AG04450 (cell line): ENCODE measurements around the gene LCAT. TPM values are rescaled to one million over a fixed set of nuclear protein-coding genes. Genes with fewer than 3 reads are reported as not detected.

Experiments
- CTCF ChIA-PET: fragments of 300-600, 350-600 bp; formaldehyde crosslinking; extraction: SDS; loops from one replicate; lab custom pipeline; 2022; ENCODE audit warnings: antibody characterized with exemption, inconsistent platforms; lab: Charles Lee
- POLR2A ChIA-PET: fragments of 350-600 bp; formaldehyde crosslinking; extraction: SDS; loops from one replicate; lab custom pipeline; 2021; ENCODE audit warnings: antibody characterized with exemption, inconsistent platforms; lab: Yijun Ruan, JAX
- DNase-seq: peaks from one replicate; pipeline ENCODE4 v3.0.0-alpha.2; 2011; ENCODE audit warnings: low read depth, low spot score
- H3K27ac ChIP-seq: one replicate; pipeline ENCODE4 v1.5.1; 2012; ENCODE audit warnings: low read depth, low read length, control low read depth
- H3K27me3 ChIP-seq: one replicate; pipeline ENCODE4 v1.6.0; 2012; ENCODE audit warnings: low read length; ENCODE audit not compliant: control insufficient read depth, insufficient read depth
- H3K4me3 ChIP-seq: 2 replicates; pipeline ENCODE4 v1.5.1; 2011; ENCODE audit warnings: mild to moderate bottlenecking, low read depth, low read length, control low read depth
- H3K9me3 ChIP-seq: 2 replicates; pipeline ENCODE4 v1.5.1; 2012; ENCODE audit warnings: low read length; ENCODE audit not compliant: control insufficient read depth, insufficient read depth
- polyA plus RNA-seq: library from polyadenylated mRNA; depleted of rRNA; stranded (reverse); fragments of >200 nt; gene quantifications from 2 replicates; pipeline ENCODE4 v1.2.3, GENCODE V29; 2011
- TF ChIP-seq, protein P1 (sequence below): IDR thresholded peaks from 2 replicates; pipeline ENCODE4 v1.5.1; 2011; ENCODE audit warnings: low read depth, low read length, control low read depth, inconsistent platforms

The LCAT gene
- polyA plus RNA-seq, 1 experiment: 5.2 TPM

DNA sequence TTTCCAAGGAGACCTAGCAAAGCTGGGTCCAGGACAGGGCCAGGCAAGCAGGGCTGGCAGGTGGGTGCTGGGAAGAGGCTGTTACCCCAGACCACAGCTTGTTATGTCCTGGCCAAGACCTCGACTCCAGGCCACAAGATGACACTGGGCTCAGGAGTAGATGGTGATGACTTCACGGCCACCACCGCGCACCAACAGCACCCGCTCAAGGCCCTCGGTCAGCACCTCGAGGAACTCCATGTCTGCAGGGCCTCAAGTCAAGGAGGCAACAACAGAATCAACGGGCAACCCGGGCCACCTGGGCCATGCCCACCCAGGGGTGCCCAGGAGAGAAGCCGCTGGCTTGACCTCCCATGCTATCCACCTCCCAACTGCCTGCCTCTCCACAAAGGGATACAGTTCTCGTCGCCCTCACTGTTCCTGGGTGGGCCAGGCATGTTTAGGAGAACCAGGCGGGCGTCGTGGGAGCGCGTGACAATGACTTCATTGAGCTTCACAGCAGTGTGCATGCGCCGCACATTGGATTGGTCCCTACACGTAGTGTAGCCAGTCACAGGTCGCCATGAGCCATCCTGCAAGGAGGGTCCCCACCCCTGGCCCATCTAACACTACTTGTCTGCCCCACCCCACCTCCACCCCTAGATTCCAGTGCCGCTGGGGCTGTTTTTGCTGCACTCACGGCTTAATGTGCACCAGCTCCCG lies 921 bp upstream of the LCAT start:
- ChIA-PET CTCF (interaction anchor here (0.6 kb wide), 1 partner anchor 297 kb away, joined by 3 read pairs; no protein-coding TSS in a partner anchor), POLR2A (no interaction called here)
- no peak for DNase-seq

DNA sequence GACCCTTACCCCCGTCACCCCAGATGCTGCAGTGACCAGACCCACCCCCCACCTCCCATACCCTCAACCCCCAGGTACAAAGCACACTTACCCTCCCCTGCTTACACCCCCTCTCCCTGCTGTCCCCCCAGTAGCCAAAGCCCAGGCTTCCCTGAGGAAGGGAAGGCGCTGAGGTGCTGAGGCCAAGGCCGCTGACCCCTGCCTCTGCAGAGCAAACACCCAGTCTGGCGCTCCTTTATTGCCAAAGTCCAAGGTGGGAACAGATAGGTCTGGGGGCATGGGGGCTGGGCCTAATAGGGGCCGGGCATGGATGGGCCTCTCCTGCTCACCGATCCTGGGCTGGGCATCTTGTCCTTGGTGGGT lies 683 bp downstream of the LCAT start:
- Histone ChIP-seq H3K9me3 (no peaks in the 10 kb centered on the region; the same call in 1 of the 2 replicates), H3K27me3 (no peaks in the 10 kb centered on the region), H3K4me3 (no peak overlapping the region), H3K27ac (no peak overlapping the region)
- ChIA-PET POLR2A (no interaction called here), CTCF (interaction anchor here (0.6 to 1.4 kb wide), 3 partner anchors 49 to 369 kb away, joined by 3 to 11 read pairs (median 3); partner anchors contain the start of gene NRN1L)
- no peak for DNase-seq
- TF ChIP-seq, protein P1, sequence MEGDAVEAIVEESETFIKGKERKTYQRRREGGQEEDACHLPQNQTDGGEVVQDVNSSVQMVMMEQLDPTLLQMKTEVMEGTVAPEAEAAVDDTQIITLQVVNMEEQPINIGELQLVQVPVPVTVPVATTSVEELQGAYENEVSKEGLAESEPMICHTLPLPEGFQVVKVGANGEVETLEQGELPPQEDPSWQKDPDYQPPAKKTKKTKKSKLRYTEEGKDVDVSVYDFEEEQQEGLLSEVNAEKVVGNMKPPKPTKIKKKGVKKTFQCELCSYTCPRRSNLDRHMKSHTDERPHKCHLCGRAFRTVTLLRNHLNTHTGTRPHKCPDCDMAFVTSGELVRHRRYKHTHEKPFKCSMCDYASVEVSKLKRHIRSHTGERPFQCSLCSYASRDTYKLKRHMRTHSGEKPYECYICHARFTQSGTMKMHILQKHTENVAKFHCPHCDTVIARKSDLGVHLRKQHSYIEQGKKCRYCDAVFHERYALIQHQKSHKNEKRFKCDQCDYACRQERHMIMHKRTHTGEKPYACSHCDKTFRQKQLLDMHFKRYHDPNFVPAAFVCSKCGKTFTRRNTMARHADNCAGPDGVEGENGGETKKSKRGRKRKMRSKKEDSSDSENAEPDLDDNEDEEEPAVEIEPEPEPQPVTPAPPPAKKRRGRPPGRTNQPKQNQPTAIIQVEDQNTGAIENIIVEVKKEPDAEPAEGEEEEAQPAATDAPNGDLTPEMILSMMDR: no peak

More for the DNA sequence above, 921 bp upstream of the LCAT start:
- H3K9me3 ChIP-seq: no peaks in the 10 kb centered on the region; the same call in 1 of the 2 replicates
- H3K27me3 ChIP-seq: no peaks in the 10 kb centered on the region
- TF ChIP-seq, protein P1: no peak
- H3K4me3 ChIP-seq: no peak overlapping the region
- peak overlapping the region; percentile 21 for H3K27ac ChIP-seq

DNA sequence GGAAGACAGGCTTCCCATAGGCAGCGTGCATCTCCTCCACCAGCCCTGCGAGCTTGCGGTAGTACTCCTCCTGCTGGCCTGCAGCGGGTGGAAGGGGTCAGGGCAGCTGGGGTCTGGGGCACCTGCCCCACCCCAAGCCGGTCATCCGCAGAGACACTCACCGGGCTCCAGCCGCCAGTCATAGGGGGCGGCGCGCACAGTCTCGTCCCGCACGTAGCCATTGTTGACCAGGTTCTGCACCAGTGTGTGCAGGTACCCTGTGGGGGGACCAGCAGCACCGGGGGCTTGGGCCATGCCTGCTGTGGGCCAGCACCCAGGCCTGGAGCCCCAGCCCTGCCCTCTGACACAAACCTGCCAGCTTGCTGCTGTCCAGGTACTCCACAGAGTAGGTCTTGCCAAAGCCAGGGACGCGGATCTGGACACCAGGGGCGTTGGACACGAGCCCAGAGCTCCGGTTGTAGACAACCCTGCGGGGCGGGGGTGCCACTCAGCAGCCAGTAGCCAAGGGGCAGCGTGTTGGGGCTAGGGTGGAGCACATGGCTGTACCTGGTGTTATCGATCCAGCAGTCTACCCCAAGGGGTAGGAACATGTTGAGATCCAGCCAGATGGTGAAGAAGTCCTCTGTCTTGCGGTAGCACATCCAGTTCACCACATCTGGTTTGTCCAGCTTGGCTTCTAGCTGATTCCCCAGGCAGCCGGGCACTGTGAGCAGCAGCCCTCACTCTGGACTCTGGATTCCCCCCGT lies 1.2 kb downstream of the LCAT start:
- DNase-seq: no peak

DNA sequence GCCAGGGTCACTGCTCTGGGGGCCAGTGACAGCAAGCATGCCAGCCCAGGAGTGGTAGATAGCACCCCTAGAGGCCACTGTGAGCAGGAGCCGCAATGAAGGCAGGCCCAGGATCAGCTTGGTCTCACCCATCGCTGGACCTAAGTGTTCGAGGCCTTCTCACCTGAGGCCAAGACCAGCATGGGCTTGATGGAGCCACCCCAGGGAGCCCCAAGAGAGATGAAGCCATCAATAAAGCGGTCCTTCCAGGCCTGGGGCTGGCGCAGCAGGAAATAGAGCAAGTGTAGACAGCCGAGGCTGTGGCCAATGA lies 1.8 kb downstream of the LCAT start:
- Histone ChIP-seq H3K27ac (no peak overlapping the region), H3K4me3 (no peak overlapping the region), H3K9me3 (no peaks in the 10 kb centered on the region; the same call in 1 of the 2 replicates), H3K27me3 (no peaks in the 10 kb centered on the region)
- no peak for DNase-seq
- TF ChIP-seq, protein P1: peak; percentile 69
- CTCF ChIA-PET: interaction anchor here (0.8 to 1.4 kb wide), 3 partner anchors 48 to 127 kb away, joined by 3 read pairs; partner anchors contain the start of gene NRN1L
- POLR2A ChIA-PET: interaction anchor here (0.5 kb wide), 1 partner anchor 19 kb away, joined by 3 read pairs; no protein-coding TSS in a partner anchor

More for the DNA sequence above, 1.2 kb downstream of the LCAT start:
- ChIA-PET POLR2A (interaction anchor here (0.5 kb wide), 1 partner anchor 19 kb away, joined by 3 read pairs; no protein-coding TSS in a partner anchor), CTCF (interaction anchor here (0.5 to 1.4 kb wide), 4 partner anchors 43 to 127 kb away, joined by 3 to 8 read pairs (median 3); partner anchors contain the start of gene NRN1L)
- Histone ChIP-seq H3K4me3 (no peak overlapping the region), H3K9me3 (no peaks in the 10 kb centered on the region; the same call in 1 of the 2 replicates), H3K27me3 (no peaks in the 10 kb centered on the region), H3K27ac (no peak overlapping the region)
- TF ChIP-seq, protein P1: no peak
